ENCODE measurements around the gene SCRT2.

SCRT2 gene

GRCh38 chr20:717271-717670, 41.7 kb upstream of the SCRT2 start:
- Histone ChIP-seq H3K4me3 (ENCODE audit: low read length) (no peak overlapping the region), H2AFZ (ENCODE audit: low read depth, low read length) (no peak overlapping the region), H3K27me3 (ENCODE audit: low read depth, low read length) (peaks cover 12% of the 10 kb centered on the region; the same call in 1 of the 2 replicates), H3K9ac (ENCODE audit: low read length) (no peak overlapping the region), H3K9me3 (ENCODE audit: insufficient read depth, low read length) (no peaks in the 10 kb centered on the region; the same call in none of the 2 replicates), H3K4me2 (ENCODE audit: low read length) (no peak overlapping the region), H3K36me3 (replicated peaks; ENCODE audit: low read depth, low read length) (no peaks in the 10 kb centered on the region), H3K79me2 (ENCODE audit: low read length) (no peaks in the 10 kb centered on the region), H4K20me1 (ENCODE audit: insufficient read depth, low read length) (no peaks in the 10 kb centered on the region), H3K27ac (ENCODE audit: low read length) (no peak overlapping the region), H3K4me1 (ENCODE audit: low read length) (peaks cover 6% of the 10 kb centered on the region; the same call in 1 of the 2 replicates)
- TF ChIP-seq CTCF (IDR thresholded peaks at IDR 0.05; ENCODE audit: low read depth, low read length) (no peak), EZH2phosphoT487 (IDR thresholded peaks at IDR 0.05; ENCODE audit: low read depth) (no peak)

GRCh38 chr20:714453-714852, 38.9 kb upstream of the SCRT2 start:
- no peaks in the 10 kb centered on the region for H4K20me1 ChIP-seq (ENCODE audit: insufficient read depth, low read length)
- no peak overlapping the region for H2AFZ ChIP-seq (ENCODE audit: low read depth, low read length)
- no peaks in the 10 kb centered on the region; the same call in none of the 2 replicates for H3K9me3 ChIP-seq (ENCODE audit: insufficient read depth, low read length)
- no peak overlapping the region for H3K27ac ChIP-seq (ENCODE audit: low read length)
- no peaks in the 10 kb centered on the region for H3K4me1 ChIP-seq (ENCODE audit: low read length)
- TF ChIP-seq EZH2phosphoT487 (IDR thresholded peaks at IDR 0.05; ENCODE audit: low read depth), result no peak
- TF ChIP-seq CTCF (IDR thresholded peaks at IDR 0.05; ENCODE audit: low read depth, low read length), result no peak
- H3K9ac ChIP-seq (ENCODE audit: low read length), result no peak overlapping the region
- peaks cover 12% of the 10 kb centered on the region; the same call in 1 of the 2 replicates for H3K27me3 ChIP-seq (ENCODE audit: low read depth, low read length)
- H3K79me2 ChIP-seq (ENCODE audit: low read length), result no peaks in the 10 kb centered on the region
- H3K4me3 ChIP-seq (ENCODE audit: low read length), result no peak overlapping the region
- no peak overlapping the region for H3K4me2 ChIP-seq (ENCODE audit: low read length)
- no peaks in the 10 kb centered on the region for H3K36me3 ChIP-seq (replicated peaks; ENCODE audit: low read depth, low read length)

- no peak for TF ChIP-seq EZH2phosphoT487 (IDR thresholded peaks at IDR 0.05; ENCODE audit: low read depth)
- TF ChIP-seq CTCF (IDR thresholded peaks at IDR 0.05; ENCODE audit: low read depth, low read length), result no peak
Observed at GRCh38 chr20:711576-711975, 36.0 kb upstream of the SCRT2 start.

GRCh38 chr20:710780-711450, 35.3 kb upstream of the SCRT2 start:
- no peak for TF ChIP-seq CTCF (IDR thresholded peaks at IDR 0.05; ENCODE audit: low read depth, low read length)
- TF ChIP-seq EZH2phosphoT487 (IDR thresholded peaks at IDR 0.05; ENCODE audit: low read depth), result no peak
- H3K27me3 ChIP-seq (ENCODE audit: low read depth, low read length), result peaks cover 12% of the 10 kb centered on the region; the same call in 1 of the 2 replicates
- H3K27ac ChIP-seq (ENCODE audit: low read length), result no peak overlapping the region
- H3K9me3 ChIP-seq (ENCODE audit: insufficient read depth, low read length), result no peaks in the 10 kb centered on the region; the same call in none of the 2 replicates
- no peaks in the 10 kb centered on the region for H3K4me1 ChIP-seq (ENCODE audit: low read length)
- H3K4me3 ChIP-seq (ENCODE audit: low read length), result no peak overlapping the region
- no peaks in the 10 kb centered on the region for H3K79me2 ChIP-seq (ENCODE audit: low read length)
- no peaks in the 10 kb centered on the region for H4K20me1 ChIP-seq (ENCODE audit: insufficient read depth, low read length)
- H3K4me2 ChIP-seq (ENCODE audit: low read length), result no peak overlapping the region
- H2AFZ ChIP-seq (ENCODE audit: low read depth, low read length), result no peak overlapping the region
- no peak overlapping the region for H3K9ac ChIP-seq (ENCODE audit: low read length)
- no peaks in the 10 kb centered on the region for H3K36me3 ChIP-seq (replicated peaks; ENCODE audit: low read depth, low read length)

More at GRCh38 chr20:711576-711975, 36.0 kb upstream of the SCRT2 start:
- Histone ChIP-seq H3K4me2 (ENCODE audit: low read length) (no peak overlapping the region), H3K4me3 (ENCODE audit: low read length) (no peak overlapping the region), H3K27me3 (ENCODE audit: low read depth, low read length) (peaks cover 12% of the 10 kb centered on the region; the same call in 1 of the 2 replicates), H3K9me3 (ENCODE audit: insufficient read depth, low read length) (no peaks in the 10 kb centered on the region; the same call in none of the 2 replicates), H3K9ac (ENCODE audit: low read length) (no peak overlapping the region), H3K4me1 (ENCODE audit: low read length) (no peaks in the 10 kb centered on the region), H2AFZ (ENCODE audit: low read depth, low read length) (no peak overlapping the region), H3K36me3 (replicated peaks; ENCODE audit: low read depth, low read length) (no peaks in the 10 kb centered on the region), H4K20me1 (ENCODE audit: insufficient read depth, low read length) (no peaks in the 10 kb centered on the region), H3K79me2 (ENCODE audit: low read length) (no peaks in the 10 kb centered on the region), H3K27ac (ENCODE audit: low read length) (no peak overlapping the region)

All from OCI-LY3 (cell line).